HG03135 (cell line): Measurements from ENCODE around the gene PLA1A.
"Not testable (repeated sequence)": the region's sequence is repeated elsewhere in the genome, so short reads cannot be mapped to it uniquely, and the experiment has no call there.

Experiments used
- ATAC-seq: cut with Tn5 transposase; IDR thresholded peaks from one replicate; pipeline ENCODE4 v1.9.1; 2021; ENCODE audit warnings: mild to moderate bottlenecking, moderate library complexity; ENCODE audit not compliant: unreplicated experiment

PLA1A gene

GRCh38 chr3:119597548-119598288 lies at the start of gene PLA1A:
Gene PLA1A, plus strand, starts transcription at chr3:119597885. Its CDS starts 29 bp downstream, at chr3:119597914.
- no peak for ATAC-seq

- no peak for ATAC-seq
Observed at GRCh38 chr3:119548341-119548740, 49.3 kb upstream of the PLA1A start.

GRCh38 chr3:119550192-119550910 lies 47.3 kb upstream of the PLA1A start:
- ATAC-seq: no peak

- no peak for ATAC-seq
Observed at GRCh38 chr3:119551598-119551997, 46.1 kb upstream of the PLA1A start.

- ATAC-seq: not testable (repeated sequence)
Observed at GRCh38 chr3:119552928-119553327, 44.8 kb upstream of the PLA1A start.

- no peak for ATAC-seq
Observed at GRCh38 chr3:119553823-119554415, 43.8 kb upstream of the PLA1A start.

- no peak for ATAC-seq
Observed at GRCh38 chr3:119555309-119555735, 42.4 kb upstream of the PLA1A start.

- no peak for ATAC-seq
Observed at GRCh38 chr3:119555929-119556328, 41.8 kb upstream of the PLA1A start.

- ATAC-seq: no peak
Observed at GRCh38 chr3:119557192-119557876, 40.4 kb upstream of the PLA1A start.

- ATAC-seq: no peak
Observed at GRCh38 chr3:119557877-119558269, 39.8 kb upstream of the PLA1A start.

GRCh38 chr3:119558626-119559317 lies 38.9 kb upstream of the PLA1A start:
- no peak for ATAC-seq

GRCh38 chr3:119559441-119559963 lies 38.2 kb upstream of the PLA1A start, which contains the start of gene CD80:
Gene CD80, minus strand, starts transcription at chr3:119559614. Its CDS starts 1,886 bp downstream, at chr3:119557728.
- peak; percentile 55 for ATAC-seq

GRCh38 chr3:119560160-119560559 lies 37.5 kb upstream of the PLA1A start:
- ATAC-seq: no peak

GRCh38 chr3:119562307-119562961 lies 35.3 kb upstream of the PLA1A start:
- peak; percentile 77 for ATAC-seq

- ATAC-seq: not testable (repeated sequence)
Observed at GRCh38 chr3:119563334-119563733, 34.4 kb upstream of the PLA1A start.

- ATAC-seq: no peak
Observed at GRCh38 chr3:119569156-119569555, 28.5 kb upstream of the PLA1A start.

GRCh38 chr3:119570229-119570628 lies 27.5 kb upstream of the PLA1A start:
- peak; percentile 69 for ATAC-seq

GRCh38 chr3:119571230-119571629 lies 26.5 kb upstream of the PLA1A start:
- no peak for ATAC-seq

- no peak for ATAC-seq
Observed at GRCh38 chr3:119571688-119572087, 26.0 kb upstream of the PLA1A start.

GRCh38 chr3:119575507-119575906 lies 22.2 kb upstream of the PLA1A start:
- ATAC-seq: no peak
